Mesenchymal stem cell (in vitro differentiated cells and primary cell): Measurements from ENCODE around the gene RERE.

Experiments
- DNase-seq: peaks from one replicate; pipeline ENCODE4 v3.0.0-alpha.2; 2013
- H2AFZ ChIP-seq: one replicate; pipeline ENCODE4 v1.6.1; 2013; ENCODE audit warnings: low read depth, mild to moderate bottlenecking, control low read depth, inconsistent platforms, low read length, moderate library complexity
- H2AK5ac ChIP-seq: 2 replicates; pipeline ENCODE4 v1.6.1; 2013; ENCODE audit warnings: low read length, moderate library complexity, mild to moderate bottlenecking, inconsistent platforms; ENCODE audit not compliant: severe bottlenecking
- H2BK120ac ChIP-seq: one replicate; pipeline ENCODE4 v1.6.1; 2013; ENCODE audit warnings: low read depth, mild to moderate bottlenecking, inconsistent platforms, low read length, moderate library complexity
- H2BK12ac ChIP-seq, 2 experiments: one replicate each; pipeline ENCODE4 v1.6.1; 2013; ENCODE audit warnings: inconsistent platforms in 2 of 2, low read length in 2 of 2, mild to moderate bottlenecking in 2 of 2, moderate library complexity in 2 of 2, control low read depth in 1 of 2
- H2BK15ac ChIP-seq: one replicate; pipeline ENCODE4 v1.6.1; 2013; ENCODE audit warnings: mild to moderate bottlenecking, low read depth, inconsistent platforms; ENCODE audit not compliant: poor library complexity, severe bottlenecking
- H2BK5ac ChIP-seq: 2 replicates; pipeline ENCODE4 v1.6.1; 2013; ENCODE audit warnings: low read depth, mild to moderate bottlenecking, low read length, control low read depth, inconsistent platforms; ENCODE audit not compliant: poor library complexity, severe bottlenecking
- H3K14ac ChIP-seq, 2 experiments: one replicate each; pipeline ENCODE4 v1.6.1; 2013; ENCODE audit warnings: inconsistent platforms in 2 of 2, low read length in 2 of 2, control low read depth in 1 of 2, mild to moderate bottlenecking in 1 of 2, moderate library complexity in 1 of 2
- H3K18ac ChIP-seq, 2 experiments: one replicate each; pipeline ENCODE4 v1.6.1; 2013; ENCODE audit warnings: inconsistent platforms in 2 of 2, low read length in 2 of 2, control low read depth in 1 of 2, low read depth in 1 of 2, mild to moderate bottlenecking in 1 of 2
- H3K23ac ChIP-seq, 2 experiments: one replicate each; pipeline ENCODE4 v1.6.1; 2013; ENCODE audit warnings: inconsistent platforms in 2 of 2, low read length in 2 of 2, mild to moderate bottlenecking in 2 of 2, moderate library complexity in 2 of 2, control low read depth in 1 of 2
- H3K27ac ChIP-seq: 2 replicates; pipeline ENCODE4 v1.5.1; 2013; ENCODE audit warnings: mild to moderate bottlenecking, moderate library complexity, low read length, control low read depth, inconsistent platforms; ENCODE audit not compliant: poor library complexity, severe bottlenecking
- H3K27me3 ChIP-seq, 2 experiments: 2 replicates each; pipeline versions ENCODE4 v1.6.1 to v1.7.0; 2013; ENCODE audit warnings: low read length in 2 of 2, mild to moderate bottlenecking in 2 of 2, moderate library complexity in 2 of 2, control low read depth in 1 of 2, inconsistent platforms in 1 of 2; ENCODE audit not compliant: control insufficient read depth in 1 of 2, insufficient read depth in 1 of 2
- H3K36me3 ChIP-seq, 2 experiments: 2 replicates each; pipeline versions ENCODE4 v1.6.1 to v1.7.0; 2013; ENCODE audit warnings: low read length in 2 of 2, control low read depth in 1 of 2, inconsistent platforms in 1 of 2, low read depth in 1 of 2, mild to moderate bottlenecking in 1 of 2; ENCODE audit not compliant: insufficient read depth in 2 of 2, control insufficient read depth in 1 of 2
- H3K4ac ChIP-seq, 2 experiments: one replicate each; pipeline ENCODE4 v1.6.1; 2013; ENCODE audit warnings: inconsistent platforms in 2 of 2, low read length in 2 of 2, mild to moderate bottlenecking in 2 of 2, moderate library complexity in 2 of 2, control low read depth in 1 of 2, low read depth in 1 of 2
- H3K4me1 ChIP-seq: 2 replicates; pipeline ENCODE4 v1.6.1; 2013; ENCODE audit warnings: low read depth, low read length, control low read depth; ENCODE audit not compliant: control insufficient read depth, insufficient read depth
- H3K4me2 ChIP-seq: 2 replicates; pipeline ENCODE4 v1.6.1; 2013; ENCODE audit warnings: low read length, mild to moderate bottlenecking, inconsistent platforms; ENCODE audit not compliant: poor library complexity, severe bottlenecking
- H3K4me3 ChIP-seq, 2 experiments: 2 replicates each; pipeline versions ENCODE4 v1.5.1 to v1.7.0; 2013; ENCODE audit warnings: low read length in 2 of 2, mild to moderate bottlenecking in 2 of 2, control low read depth in 1 of 2, low read depth in 1 of 2; ENCODE audit not compliant: insufficient read depth in 1 of 2
- H3K79me1 ChIP-seq: replicated peaks from 2 replicates; pipeline ENCODE4 v1.6.1; 2013; ENCODE audit warnings: mild to moderate bottlenecking, control low read depth, low read length, inconsistent platforms; ENCODE audit not compliant: poor library complexity, severe bottlenecking
- H3K9ac ChIP-seq: 2 replicates; pipeline ENCODE4 v1.7.0; 2013; ENCODE audit warnings: mild to moderate bottlenecking, low read length, moderate library complexity
- H3K9me3 ChIP-seq: 2 replicates; pipeline ENCODE4 v1.7.0; 2013; ENCODE audit warnings: mild to moderate bottlenecking, low read length; ENCODE audit not compliant: control insufficient read depth
- H4K8ac ChIP-seq: one replicate; pipeline ENCODE4 v1.6.1; 2013; ENCODE audit warnings: inconsistent platforms, mild to moderate bottlenecking, low read length, moderate library complexity
- H4K91ac ChIP-seq: one replicate; pipeline ENCODE4 v1.6.1; 2013; ENCODE audit warnings: mild to moderate bottlenecking, low read length, inconsistent platforms
- WGBS: methylation state at CpG from one replicate; pipeline ENCODE4 v1.1.7; 2013; ENCODE audit warnings: mixed read lengths; 5-methylcytosine and 5-hydroxymethylcytosine counted together

The RERE gene

DNA sequence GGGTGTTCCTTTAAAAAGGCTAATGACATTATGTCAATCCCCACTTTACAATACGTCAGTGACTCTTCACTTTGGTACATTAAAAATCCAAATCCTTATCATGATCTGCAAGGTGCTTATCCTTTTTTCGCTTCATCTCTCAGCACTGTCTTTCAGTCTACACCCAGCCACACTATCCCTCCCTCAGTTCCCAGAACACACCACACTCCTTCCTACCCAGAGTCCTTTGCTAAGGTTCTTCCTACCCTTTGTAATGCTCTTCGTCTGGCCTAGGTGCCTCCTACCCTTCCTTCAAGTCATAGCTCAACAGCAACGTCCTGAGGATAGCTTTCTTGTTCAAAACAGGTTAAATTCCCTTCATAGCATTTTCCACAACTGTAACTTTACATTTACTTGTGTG lies 152.6 kb downstream of the RERE start:
- Histone ChIP-seq H3K9ac (no peak overlapping the region), H2BK5ac (no peak overlapping the region), H3K4me3 (no peak overlapping the region), H2BK12ac (peak overlapping the region; percentile 29 to 86), H3K14ac (peak overlapping the region in 1 of 2 experiments; percentile 89), H2BK15ac (no peak overlapping the region), H3K79me1 (peaks cover 13% of the 10 kb centered on the region), H2AFZ (no peak overlapping the region), H3K4ac (peak overlapping the region in 1 of 2 experiments; percentile 56), H4K91ac (no peak overlapping the region), H3K27ac (no peak overlapping the region), H2BK120ac (no peak overlapping the region), H4K8ac (no peak overlapping the region), H3K36me3 (no peaks in the 10 kb centered on the region), H2AK5ac (peak overlapping the region; percentile 90), H3K4me2 (no peak overlapping the region), H3K9me3 (no peaks in the 10 kb centered on the region), H3K18ac (peak overlapping the region in 1 of 2 experiments; percentile 49), H3K23ac (peak overlapping the region in 1 of 2 experiments; percentile 59), H3K27me3 (no peaks in the 10 kb centered on the region), H3K4me1 (peaks cover 25% of the 10 kb centered on the region)
- 91% methylated on average over 4 of the region's 4 CpGs for WGBS
- DNase-seq, result no peak

DNA sequence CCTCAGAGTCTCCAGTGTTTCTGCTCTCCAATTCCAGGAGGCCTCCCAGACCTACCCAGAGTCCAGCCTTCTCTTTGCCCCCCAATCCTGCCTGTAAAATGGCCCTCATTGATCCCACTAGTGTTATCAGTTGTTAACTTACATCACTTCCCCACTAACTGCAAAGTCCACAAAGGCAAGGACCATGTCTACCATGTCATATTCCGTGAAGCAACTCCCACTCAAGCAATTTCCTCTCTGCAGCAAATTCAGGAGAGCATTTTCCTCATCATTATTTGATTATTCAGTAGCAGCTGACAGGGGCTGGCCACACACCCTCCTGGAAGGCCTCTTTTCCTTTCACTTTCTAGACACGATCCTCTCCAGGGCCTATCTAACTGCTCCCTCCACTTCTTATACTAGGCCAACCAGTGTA lies 153.5 kb downstream of the RERE start:
- peak overlapping the region; percentile 21 for H2BK120ac ChIP-seq
- no peaks in the 10 kb centered on the region for H3K27me3 ChIP-seq
- WGBS, result 78% methylated on average over 2 of the region's 2 CpGs
- H3K23ac ChIP-seq, result no peak overlapping the region
- peak overlapping the region; percentile 72 for H3K9ac ChIP-seq
- H2AK5ac ChIP-seq, result peak overlapping the region; percentile 80
- no peak overlapping the region for H2BK5ac ChIP-seq
- peak overlapping the region; percentile 49 for H2BK15ac ChIP-seq
- peak overlapping the region; percentile 30 for H4K91ac ChIP-seq
- no peak overlapping the region for H3K27ac ChIP-seq
- H3K18ac ChIP-seq, result peak overlapping the region; percentile 77 to 78
- H3K4me2 ChIP-seq, result no peak overlapping the region
- H2BK12ac ChIP-seq, result peak overlapping the region; percentile 45 to 68
- H3K79me1 ChIP-seq, result peaks cover 13% of the 10 kb centered on the region
- DNase-seq, result peak; percentile 83
- peak overlapping the region in 1 of 2 experiments; percentile 19 for H3K4ac ChIP-seq
- no peaks in the 10 kb centered on the region for H3K9me3 ChIP-seq
- H2AFZ ChIP-seq, result no peak overlapping the region
- peak overlapping the region; percentile 52 for H4K8ac ChIP-seq
- H3K36me3 ChIP-seq, result no peaks in the 10 kb centered on the region
- H3K14ac ChIP-seq, result no peak overlapping the region
- peaks cover 27% of the 10 kb centered on the region for H3K4me1 ChIP-seq
- peak overlapping the region in 1 of 2 experiments; percentile 64 for H3K4me3 ChIP-seq

DNA sequence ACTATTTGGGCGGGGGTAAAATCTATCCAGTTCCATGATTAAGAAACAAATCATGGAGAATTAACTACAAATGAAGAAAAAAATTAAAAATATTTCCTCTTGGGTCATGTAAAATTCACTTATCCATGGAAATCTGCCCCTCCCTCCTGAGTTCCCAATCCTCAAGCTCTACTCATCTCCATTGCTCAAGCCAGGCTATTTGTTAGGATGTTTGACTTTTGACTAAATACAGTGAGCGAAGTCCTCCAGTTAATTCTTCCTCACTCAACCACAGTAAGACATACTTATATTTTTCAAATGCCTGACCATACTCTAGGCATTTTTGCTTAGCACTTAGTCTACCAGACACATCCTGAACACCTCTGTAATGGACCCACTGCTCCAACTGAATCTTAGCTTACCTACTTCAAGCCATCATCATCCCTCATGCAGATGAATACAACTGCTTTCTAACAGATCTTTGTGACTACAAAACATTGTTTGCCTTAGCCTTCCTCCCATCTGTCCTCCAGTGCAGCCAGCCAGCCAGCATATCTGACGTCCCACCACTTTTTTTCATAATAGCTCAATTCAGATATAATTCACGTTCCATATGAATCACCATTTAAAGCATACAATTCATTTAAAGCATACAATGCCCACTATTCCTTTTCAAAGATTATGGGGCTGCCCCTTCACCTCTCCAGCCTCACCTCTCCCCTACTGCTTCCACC lies 154.2 kb downstream of the RERE start:
- no peak overlapping the region for H2BK5ac ChIP-seq
- peak overlapping the region in 1 of 2 experiments; percentile 77 for H3K14ac ChIP-seq
- peaks cover 26% of the 10 kb centered on the region for H3K4me1 ChIP-seq
- peak overlapping the region in 1 of 2 experiments; percentile 72 for H3K18ac ChIP-seq
- H3K27me3 ChIP-seq, result no peaks in the 10 kb centered on the region
- H3K36me3 ChIP-seq, result no peaks in the 10 kb centered on the region
- peak overlapping the region; percentile 74 for H2AK5ac ChIP-seq
- H3K4ac ChIP-seq, result peak overlapping the region in 1 of 2 experiments; percentile 68
- H2AFZ ChIP-seq, result no peak overlapping the region
- peak overlapping the region; percentile 49 for H2BK15ac ChIP-seq
- H3K9me3 ChIP-seq, result no peaks in the 10 kb centered on the region
- no peak overlapping the region for H3K4me2 ChIP-seq
- peak overlapping the region; percentile 52 for H4K8ac ChIP-seq
- peak overlapping the region; percentile 21 for H2BK120ac ChIP-seq
- peak overlapping the region; percentile 72 for H3K9ac ChIP-seq
- no peak overlapping the region for H3K27ac ChIP-seq
- 77% methylated on average over 3 of the region's 4 CpGs for WGBS
- no peak overlapping the region for H3K23ac ChIP-seq
- DNase-seq, result peak; percentile 49
- H3K79me1 ChIP-seq, result peaks cover 13% of the 10 kb centered on the region
- peak overlapping the region in 1 of 2 experiments; percentile 64 for H3K4me3 ChIP-seq
- peak overlapping the region; percentile 30 for H4K91ac ChIP-seq
- H2BK12ac ChIP-seq, result peak overlapping the region; percentile 63 to 66

DNA sequence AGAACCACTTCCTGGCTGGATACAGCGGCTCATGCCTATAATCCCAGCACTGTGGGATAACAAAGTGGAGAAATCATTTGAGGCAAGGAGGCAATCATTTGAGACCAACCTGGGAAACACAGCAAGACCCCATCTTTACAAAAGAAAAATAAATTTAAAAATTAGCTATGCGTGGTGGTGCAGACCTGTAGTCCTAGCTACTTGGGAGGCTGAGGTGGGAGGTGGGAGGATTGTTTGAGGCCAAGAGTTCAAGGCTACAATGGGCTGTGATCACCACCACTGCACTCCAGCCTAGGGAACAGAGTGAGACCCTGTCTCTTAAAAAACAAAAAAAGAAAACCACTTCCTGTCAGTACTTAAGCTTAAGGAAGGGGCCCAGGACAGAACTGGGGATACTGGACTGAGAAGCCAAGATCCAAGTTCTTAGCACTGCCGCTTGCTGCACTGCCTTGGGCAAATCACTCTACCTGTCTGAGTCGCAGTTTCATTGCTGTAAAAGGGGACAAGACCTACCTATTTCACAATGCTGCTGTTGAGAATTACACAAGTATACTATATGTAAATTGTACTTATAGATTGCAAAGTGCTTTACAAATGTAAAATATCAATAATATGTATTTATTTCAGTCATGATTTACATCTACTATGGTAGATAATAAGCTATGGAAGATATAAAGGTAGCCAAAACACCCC lies 154.9 kb downstream of the RERE start:
- Histone ChIP-seq H2AK5ac (peak overlapping the region; percentile 36), H2BK5ac (no peak overlapping the region), H2AFZ (no peak overlapping the region), H2BK12ac (peak overlapping the region; percentile 9 to 92), H3K27ac (peak overlapping the region; percentile 88), H3K14ac (peak overlapping the region in 1 of 2 experiments; percentile 55), H3K27me3 (no peaks in the 10 kb centered on the region), H3K4ac (peak overlapping the region in 1 of 2 experiments; percentile 41), H4K91ac (no peak overlapping the region), H3K9ac (peak overlapping the region; percentile 90), H3K4me2 (no peak overlapping the region), H3K4me1 (peaks cover 26% of the 10 kb centered on the region), H4K8ac (no peak overlapping the region), H3K18ac (peak overlapping the region; percentile 64 to 73), H3K79me1 (peaks cover 13% of the 10 kb centered on the region), H2BK15ac (no peak overlapping the region), H3K23ac (peak overlapping the region in 1 of 2 experiments; percentile 83), H2BK120ac (no peak overlapping the region), H3K4me3 (peak overlapping the region in 1 of 2 experiments; percentile 52), H3K36me3 (no peaks in the 10 kb centered on the region), H3K9me3 (no peaks in the 10 kb centered on the region)
- no peak for DNase-seq
- WGBS, result 86% methylated on average over 3 of the region's 4 CpGs
